ENCODE results near the gene TRIM75.
"Not testable (repeated sequence)": the region's sequence is repeated elsewhere in the genome, so short reads cannot be mapped to it uniquely, and the experiment has no call there.

TRIM75 gene

DNA sequence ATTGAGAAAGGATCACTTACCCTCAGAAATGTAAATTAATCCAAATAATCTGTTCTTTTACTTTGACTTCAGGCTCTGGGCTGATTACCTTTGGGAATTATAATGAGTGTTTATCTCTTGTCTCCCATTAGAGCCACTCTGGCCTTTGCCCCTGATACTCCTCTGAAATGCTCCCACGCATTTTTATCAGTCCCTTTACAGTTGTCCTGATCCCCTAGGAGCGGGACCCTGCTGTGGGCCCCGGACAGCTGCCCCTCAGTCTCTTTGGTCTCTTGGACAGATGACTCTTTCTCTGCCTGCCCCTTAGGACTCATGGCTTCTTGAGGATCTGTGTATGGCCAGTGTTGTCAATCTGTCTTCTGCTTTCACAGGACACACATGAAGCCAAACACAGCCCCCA lies 1.0 kb upstream of the TRIM75 start:
- DNase-seq (ENCODE audit: extremely low read depth, low read depth), result no peak
- no peak for TF ChIP-seq CTCF (IDR thresholded peaks at IDR 0.05; ENCODE audit: low read depth, low read length)

GRCh38 chr4:165055601-165056000 lies 1.9 kb downstream of the TRIM75 start:
- no peak for TF ChIP-seq CTCF (IDR thresholded peaks at IDR 0.05; ENCODE audit: low read depth, low read length)
- no peak for DNase-seq (ENCODE audit: extremely low read depth, low read depth)

DNA sequence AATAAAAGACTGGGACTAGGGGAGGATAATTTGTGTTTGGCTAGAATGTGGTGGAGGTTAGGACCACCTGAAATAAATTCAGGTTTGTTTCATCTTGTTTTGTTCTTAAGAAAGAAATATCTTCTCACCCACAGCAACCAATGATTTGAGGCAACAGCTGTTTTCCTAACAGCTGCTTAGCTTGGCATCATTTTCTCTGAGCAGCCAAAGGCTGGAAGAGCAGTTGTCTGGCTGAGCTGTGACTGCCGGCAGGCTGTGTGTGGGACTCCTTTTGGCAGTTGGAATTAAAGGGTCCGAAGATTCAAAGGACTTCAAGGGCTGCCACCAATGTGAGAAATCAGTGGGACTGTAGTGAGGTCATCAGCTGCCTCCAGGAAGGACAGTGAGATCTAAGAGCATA lies 5.0 kb downstream of the TRIM75 start:
- TF ChIP-seq CTCF (IDR thresholded peaks at IDR 0.05; ENCODE audit: low read depth, low read length), result no peak

DNA sequence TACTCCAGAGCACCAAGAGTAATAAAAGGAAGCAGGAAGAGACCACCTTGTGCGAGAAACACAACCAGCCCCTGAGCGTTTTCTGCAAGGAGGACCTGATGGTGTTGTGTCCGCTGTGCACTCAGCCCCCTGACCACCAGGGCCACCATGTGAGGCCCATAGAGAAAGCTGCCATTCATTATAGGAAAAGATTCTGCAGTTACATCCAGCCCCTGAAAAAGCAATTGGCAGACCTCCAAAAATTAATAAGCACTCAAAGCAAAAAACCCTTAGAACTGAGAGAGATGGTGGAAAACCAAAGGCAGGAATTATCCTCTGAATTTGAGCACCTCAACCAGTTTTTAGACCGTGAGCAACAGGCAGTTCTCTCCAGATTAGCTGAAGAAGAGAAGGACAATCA lies 5.7 kb downstream of the TRIM75 start:
- DNase-seq (ENCODE audit: extremely low read depth, low read depth), result no peak
- TF ChIP-seq CTCF (IDR thresholded peaks at IDR 0.05; ENCODE audit: low read depth, low read length), result no peak

More for the DNA sequence above, 5.0 kb downstream of the TRIM75 start:
- no peak for DNase-seq (ENCODE audit: extremely low read depth, low read depth)

DNA sequence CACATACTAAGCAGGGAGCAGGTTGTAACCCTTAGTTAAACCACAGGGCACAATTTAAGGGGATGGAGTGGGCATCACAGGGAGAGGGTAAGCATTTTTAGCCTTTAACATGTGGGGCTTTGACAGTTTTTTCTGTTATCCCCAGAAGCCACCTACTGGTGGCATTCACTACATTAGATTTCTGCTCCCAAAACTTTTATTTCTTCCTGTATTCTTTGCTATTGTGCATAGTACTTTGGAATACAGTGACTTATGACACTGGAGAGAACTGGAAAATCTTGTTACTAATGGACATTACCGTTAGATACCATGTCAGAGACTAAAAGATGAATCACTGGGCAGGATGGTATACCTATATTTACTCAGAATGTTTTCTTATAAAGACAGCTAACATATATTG lies 7.3 kb downstream of the TRIM75 start:
- peak; percentile 12 for TF ChIP-seq CTCF (IDR thresholded peaks at IDR 0.05; ENCODE audit: low read depth, low read length)
- no peak for DNase-seq (ENCODE audit: extremely low read depth, low read depth)

- TF ChIP-seq CTCF (IDR thresholded peaks at IDR 0.05; ENCODE audit: low read depth, low read length), result no peak
- DNase-seq (ENCODE audit: extremely low read depth, low read depth), result no peak
These were observed 16.9 kb downstream of the TRIM75 start for GRCh38 chr4:165070560-165070959.

DNA sequence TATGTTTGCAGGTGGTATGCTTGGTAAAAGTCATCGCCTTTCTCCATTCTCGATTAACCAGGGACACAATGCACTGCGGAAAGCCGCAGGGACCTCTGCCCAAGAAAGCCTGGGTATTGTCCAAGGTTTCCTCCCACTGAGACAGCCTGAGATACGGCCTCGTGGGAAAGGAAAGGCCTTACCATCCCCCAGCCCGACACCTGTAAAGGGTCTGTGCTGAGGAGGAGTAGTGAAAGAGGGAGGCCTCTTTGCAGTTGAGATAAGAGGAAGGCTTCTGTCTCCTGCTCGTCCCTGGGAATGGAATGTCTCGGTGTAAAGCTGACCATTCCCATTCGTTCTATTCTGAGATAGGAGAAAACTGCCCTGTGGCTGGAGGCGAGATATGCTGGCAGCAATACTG lies 19.7 kb downstream of the TRIM75 start:
- not testable (repeated sequence) for DNase-seq (ENCODE audit: extremely low read depth, low read depth)

DNA sequence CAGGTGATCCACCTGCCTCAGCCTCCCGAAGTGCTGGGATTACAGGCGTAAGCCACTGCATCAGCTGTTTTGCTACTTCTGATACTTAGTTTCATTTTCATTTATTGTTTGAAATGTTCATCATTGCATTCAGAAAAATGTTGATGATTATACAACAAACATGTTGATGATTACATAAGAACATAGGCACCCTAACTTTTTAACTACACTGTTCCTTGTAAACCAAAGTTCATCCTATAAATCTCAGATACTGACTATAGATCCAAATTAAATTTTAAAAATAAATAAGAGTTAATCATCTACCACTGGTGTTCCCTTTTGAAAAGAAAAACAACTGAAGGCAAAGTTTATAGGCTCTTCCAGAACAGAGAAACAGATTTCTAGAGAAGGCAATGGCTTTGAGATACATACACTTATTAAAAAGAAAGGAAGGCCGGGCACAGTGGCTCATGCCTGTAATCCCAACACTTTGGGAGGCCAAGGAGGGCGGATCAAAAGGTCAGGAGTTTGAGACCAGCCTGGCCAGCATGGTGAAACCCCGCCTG lies 23.4 kb downstream of the TRIM75 start:
- no peak for TF ChIP-seq CTCF (IDR thresholded peaks at IDR 0.05; ENCODE audit: low read depth, low read length)
- DNase-seq (ENCODE audit: extremely low read depth, low read depth), result no peak
